ENCODE data around the gene INTS6.

- no peak for TF ChIP-seq USF2 (CRISPR knock-in tag; IDR thresholded peaks at IDR 0.05)
- TF ChIP-seq CTCF (IDR thresholded peaks at IDR 0.05): no peak
- TF ChIP-seq NR3C1 (CRISPR knock-in tag; conservative IDR thresholded peaks at IDR 0.05; ENCODE audit: low read depth): no peak
- TF ChIP-seq ZNF512 (CRISPR knock-in tag; IDR thresholded peaks at IDR 0.05; ENCODE audit: borderline replicate concordance): no peak
- TF ChIP-seq ZNF317 (CRISPR knock-in tag; IDR thresholded peaks at IDR 0.05; ENCODE audit: borderline replicate concordance, low read depth): no peak
- TF ChIP-seq SMAD3 (CRISPR knock-in tag; IDR thresholded peaks at IDR 0.05; ENCODE audit: borderline replicate concordance): no peak
- TF ChIP-seq ZMAT4 (CRISPR knock-in tag; IDR thresholded peaks at IDR 0.05): no peak
- no peak for TF ChIP-seq NR1H2 (CRISPR knock-in tag; IDR thresholded peaks at IDR 0.05)
- TF ChIP-seq CREM (CRISPR knock-in tag; IDR thresholded peaks at IDR 0.05): no peak
- no peak for TF ChIP-seq ATF2 (CRISPR knock-in tag; IDR thresholded peaks at IDR 0.05; ENCODE audit: borderline replicate concordance, low read depth)
- no peak for TF ChIP-seq E2F4 (CRISPR knock-in tag; IDR thresholded peaks at IDR 0.05; ENCODE audit: borderline replicate concordance, low read depth)
- TF ChIP-seq TEAD4 (CRISPR knock-in tag; IDR thresholded peaks at IDR 0.05): no peak
- no peak for TF ChIP-seq ATF3 (CRISPR knock-in tag; conservative IDR thresholded peaks at IDR 0.05)
Observed at GRCh38 chr13:51449018-51449417, 3.8 kb downstream of the INTS6 start.
